ENCODE measurements around the gene SUN2. TPM values are rescaled to one million over a fixed set of nuclear protein-coding genes. Genes with fewer than 3 reads are reported as not detected.
A peak's percentile ranks its signal among the peaks of the same experiment; 100 is the strongest.

Gene SUN2
- total RNA-seq, 1 experiment from 2014 or later: 104 TPM

DNA sequence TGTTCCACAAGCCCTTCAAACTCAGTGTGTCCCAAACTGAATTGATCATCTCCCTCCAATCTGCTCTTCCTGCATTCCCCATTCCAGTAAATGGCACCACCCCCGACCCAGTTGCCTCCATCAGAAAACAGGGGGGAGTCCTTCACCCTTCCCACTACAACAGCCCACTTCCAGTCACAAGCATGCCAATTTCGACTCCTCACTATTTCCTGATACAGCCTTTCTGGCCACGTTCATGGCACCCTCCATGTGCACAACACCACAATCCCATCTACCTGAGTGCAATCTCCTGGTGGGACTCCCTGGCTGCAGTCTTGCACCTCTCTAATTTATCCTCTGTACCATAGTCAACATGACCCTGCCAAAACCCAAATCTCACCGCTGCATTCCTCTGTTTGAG lies 39.8 kb upstream of the SUN2 start:
- H3K36me3 ChIP-seq (ENCODE audit: insufficient read depth, low read length, poor library complexity, severe bottlenecking): no peaks in the 10 kb centered on the region
- intact Hi-C loops (cut with micrococcal nuclease; ENCODE audit: unreplicated experiment): no loop called here
- TF ChIP-seq, protein P1, sequence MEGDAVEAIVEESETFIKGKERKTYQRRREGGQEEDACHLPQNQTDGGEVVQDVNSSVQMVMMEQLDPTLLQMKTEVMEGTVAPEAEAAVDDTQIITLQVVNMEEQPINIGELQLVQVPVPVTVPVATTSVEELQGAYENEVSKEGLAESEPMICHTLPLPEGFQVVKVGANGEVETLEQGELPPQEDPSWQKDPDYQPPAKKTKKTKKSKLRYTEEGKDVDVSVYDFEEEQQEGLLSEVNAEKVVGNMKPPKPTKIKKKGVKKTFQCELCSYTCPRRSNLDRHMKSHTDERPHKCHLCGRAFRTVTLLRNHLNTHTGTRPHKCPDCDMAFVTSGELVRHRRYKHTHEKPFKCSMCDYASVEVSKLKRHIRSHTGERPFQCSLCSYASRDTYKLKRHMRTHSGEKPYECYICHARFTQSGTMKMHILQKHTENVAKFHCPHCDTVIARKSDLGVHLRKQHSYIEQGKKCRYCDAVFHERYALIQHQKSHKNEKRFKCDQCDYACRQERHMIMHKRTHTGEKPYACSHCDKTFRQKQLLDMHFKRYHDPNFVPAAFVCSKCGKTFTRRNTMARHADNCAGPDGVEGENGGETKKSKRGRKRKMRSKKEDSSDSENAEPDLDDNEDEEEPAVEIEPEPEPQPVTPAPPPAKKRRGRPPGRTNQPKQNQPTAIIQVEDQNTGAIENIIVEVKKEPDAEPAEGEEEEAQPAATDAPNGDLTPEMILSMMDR (conservative IDR thresholded peaks at IDR 0.05; ENCODE audit: low read depth, low read length): no peak
- TF ChIP-seq EZH2 (IDR thresholded peaks at IDR 0.05; ENCODE audit: borderline replicate concordance, low read depth, low read length, poor library complexity, severe bottlenecking): no peak
- POLR2A ChIA-PET (ENCODE audit: low non-redundant PET): no interaction called here
- H3K4me3 ChIP-seq (ENCODE audit: low read depth, low read length, poor library complexity, severe bottlenecking): no peak overlapping the region
- BruUV-seq (replicated peaks): no TSS peak
- CTCF ChIA-PET: no interaction called here
- peaks cover 15% of the 10 kb centered on the region for H3K9me3 ChIP-seq (ENCODE audit: low read depth, low read length, poor library complexity, severe bottlenecking)
- H3K27me3 ChIP-seq (replicated peaks; ENCODE audit: insufficient read depth, low read depth, low read length, poor library complexity): no peaks in the 10 kb centered on the region
- peak overlapping the region; percentile 22 for H3K27ac ChIP-seq (ENCODE audit: low read depth, low read length, poor library complexity, severe bottlenecking)
- peaks cover 11% of the 10 kb centered on the region for H3K4me1 ChIP-seq (ENCODE audit: insufficient read depth, low read length, poor library complexity, severe bottlenecking)
- DNase-seq (ENCODE audit: low spot score): no peak

- TF ChIP-seq, protein P1 (conservative IDR thresholded peaks at IDR 0.05; ENCODE audit: low read depth, low read length): no peak
- no peak for TF ChIP-seq EZH2 (IDR thresholded peaks at IDR 0.05; ENCODE audit: borderline replicate concordance, low read depth, low read length, poor library complexity, severe bottlenecking)
- peak; percentile 99 for DNase-seq (ENCODE audit: low spot score)
- POLR2A ChIA-PET (ENCODE audit: low non-redundant PET): no interaction called here
- CTCF ChIA-PET: no interaction called here
- Histone ChIP-seq H3K4me1 (ENCODE audit: insufficient read depth, low read length, poor library complexity, severe bottlenecking) (peaks cover 11% of the 10 kb centered on the region), H3K27me3 (replicated peaks; ENCODE audit: insufficient read depth, low read depth, low read length, poor library complexity) (no peaks in the 10 kb centered on the region), H3K9me3 (ENCODE audit: low read depth, low read length, poor library complexity, severe bottlenecking) (peaks cover 3% of the 10 kb centered on the region), H3K36me3 (ENCODE audit: insufficient read depth, low read length, poor library complexity, severe bottlenecking) (peaks cover 7% of the 10 kb centered on the region), H3K4me3 (ENCODE audit: low read depth, low read length, poor library complexity, severe bottlenecking) (peak within 1 kb of the TSS; percentile 69), H3K27ac (ENCODE audit: low read depth, low read length, poor library complexity, severe bottlenecking) (peak within 1 kb of the TSS; percentile 72)
- intact Hi-C loops (cut with micrococcal nuclease; ENCODE audit: unreplicated experiment): no loop called here
- BruUV-seq (replicated peaks): no TSS peak
Measured at GRCh38 chr22:38793721-38794466, 38.1 kb upstream of the SUN2 start, which contains the start of gene DNAL4. Gene DNAL4, minus strand, starts transcription at chr22:38794143. Its CDS starts 11,412 bp downstream, at chr22:38782731.

DNA sequence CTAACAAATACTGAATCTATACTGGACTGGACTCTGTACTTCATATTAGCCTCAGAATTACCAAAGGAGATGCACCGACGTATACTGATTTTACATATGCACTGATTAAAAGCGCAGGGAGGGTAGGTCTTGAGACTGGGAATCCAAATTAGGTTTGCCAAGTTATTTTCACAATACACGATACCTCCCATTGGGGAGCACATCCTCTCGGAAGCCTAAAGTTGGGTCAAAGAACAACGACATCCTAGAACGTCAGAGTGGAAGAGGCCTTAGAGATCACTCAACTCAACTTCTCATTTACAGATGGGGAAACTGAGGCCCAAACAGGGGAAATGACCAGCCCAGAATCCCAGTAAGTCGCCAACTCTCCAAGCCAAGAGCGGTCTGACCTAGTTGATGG lies 37.5 kb upstream of the SUN2 start:
- Histone ChIP-seq H3K9me3 (ENCODE audit: low read depth, low read length, poor library complexity, severe bottlenecking) (no peaks in the 10 kb centered on the region), H3K4me3 (ENCODE audit: low read depth, low read length, poor library complexity, severe bottlenecking) (peak overlapping the region; percentile 69), H3K27me3 (replicated peaks; ENCODE audit: insufficient read depth, low read depth, low read length, poor library complexity) (no peaks in the 10 kb centered on the region), H3K36me3 (ENCODE audit: insufficient read depth, low read length, poor library complexity, severe bottlenecking) (peaks cover 7% of the 10 kb centered on the region), H3K4me1 (ENCODE audit: insufficient read depth, low read length, poor library complexity, severe bottlenecking) (peaks cover 17% of the 10 kb centered on the region), H3K27ac (ENCODE audit: low read depth, low read length, poor library complexity, severe bottlenecking) (peak overlapping the region; percentile 72)
- intact Hi-C loops (cut with micrococcal nuclease; ENCODE audit: unreplicated experiment): no loop called here
- DNase-seq (ENCODE audit: low spot score): no peak
- POLR2A ChIA-PET (ENCODE audit: low non-redundant PET): no interaction called here
- CTCF ChIA-PET: no interaction called here
- no TSS peak for BruUV-seq (replicated peaks)
- no peak for TF ChIP-seq EZH2 (IDR thresholded peaks at IDR 0.05; ENCODE audit: borderline replicate concordance, low read depth, low read length, poor library complexity, severe bottlenecking)
- TF ChIP-seq, protein P1 (conservative IDR thresholded peaks at IDR 0.05; ENCODE audit: low read depth, low read length): no peak
